ENCODE results near the gene TEFM.

GRCh38 chr17:30894236-30894635 is 11.8 kb downstream of the TEFM start:
- no peak for TF ChIP-seq EZH2 (IDR thresholded peaks at IDR 0.05)
- TF ChIP-seq POLR2AphosphoS5 (IDR thresholded peaks at IDR 0.05; ENCODE audit: borderline replicate concordance, low read depth, low read length) = no peak
- TF ChIP-seq FOXP2 (optimal IDR thresholded peaks at IDR 0.05; ENCODE audit: control extremely low read depth, extremely low read length, insufficient read depth) = no peak

Measured in SK-N-MC (cell line).